Measurements from ENCODE around the gene SIGLEC12. TPM values are rescaled to one million over a fixed set of nuclear protein-coding genes. Genes with fewer than 3 reads are reported as not detected.

The SIGLEC12 gene
- total RNA-seq, 1 experiment from 2014 or later, result not detected

- Histone ChIP-seq H3K27me3 (ENCODE audit: control insufficient read depth, insufficient read depth, low read length) (peaks cover 5% of the 10 kb centered on the region; the same call in 1 of the 2 replicates), H3K4me3 (ENCODE audit: low read depth in 2 of 2, low read length in 2 of 2) (no peak overlapping the region), H3K36me3 (ENCODE audit: control insufficient read depth, insufficient read depth, low read length) (no peaks in the 10 kb centered on the region), H3K9me3 (ENCODE audit: control insufficient read depth, insufficient read depth, low read depth, low read length) (no peaks in the 10 kb centered on the region), H3K27ac (ENCODE audit: low read length) (no peak overlapping the region), H3K4me1 (ENCODE audit: control insufficient read depth, insufficient read depth, low read length) (no peaks in the 10 kb centered on the region)
- DNase-seq (ENCODE audit: low read depth, low spot score) (no peak), ATAC-seq (no peak)
- POLR2A ChIA-PET, result no interaction called here
- TF ChIP-seq, protein P1, sequence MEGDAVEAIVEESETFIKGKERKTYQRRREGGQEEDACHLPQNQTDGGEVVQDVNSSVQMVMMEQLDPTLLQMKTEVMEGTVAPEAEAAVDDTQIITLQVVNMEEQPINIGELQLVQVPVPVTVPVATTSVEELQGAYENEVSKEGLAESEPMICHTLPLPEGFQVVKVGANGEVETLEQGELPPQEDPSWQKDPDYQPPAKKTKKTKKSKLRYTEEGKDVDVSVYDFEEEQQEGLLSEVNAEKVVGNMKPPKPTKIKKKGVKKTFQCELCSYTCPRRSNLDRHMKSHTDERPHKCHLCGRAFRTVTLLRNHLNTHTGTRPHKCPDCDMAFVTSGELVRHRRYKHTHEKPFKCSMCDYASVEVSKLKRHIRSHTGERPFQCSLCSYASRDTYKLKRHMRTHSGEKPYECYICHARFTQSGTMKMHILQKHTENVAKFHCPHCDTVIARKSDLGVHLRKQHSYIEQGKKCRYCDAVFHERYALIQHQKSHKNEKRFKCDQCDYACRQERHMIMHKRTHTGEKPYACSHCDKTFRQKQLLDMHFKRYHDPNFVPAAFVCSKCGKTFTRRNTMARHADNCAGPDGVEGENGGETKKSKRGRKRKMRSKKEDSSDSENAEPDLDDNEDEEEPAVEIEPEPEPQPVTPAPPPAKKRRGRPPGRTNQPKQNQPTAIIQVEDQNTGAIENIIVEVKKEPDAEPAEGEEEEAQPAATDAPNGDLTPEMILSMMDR (IDR thresholded peaks at IDR 0.05), result no peak
- TF ChIP-seq REST (IDR thresholded peaks at IDR 0.05; ENCODE audit: insufficient read depth in 1 of 2, low read depth in 2 of 2, low read length in 1 of 2) (no peak), SIN3A (IDR thresholded peaks at IDR 0.05; ENCODE audit: borderline replicate concordance, insufficient read depth, low read depth, low read length) (no peak), TCF7L2 (IDR thresholded peaks at IDR 0.05; ENCODE audit: low read depth, low read length) (no peak), POLR2AphosphoS5 (IDR thresholded peaks at IDR 0.05; ENCODE audit: low read depth, low read length) (no peak)
- in situ Hi-C loops (cut with HindIII; ENCODE audit: low pct_unique_long_range_greater_than_20kb, low sequenced_read_pairs) (no loop called here), intact Hi-C loops (cut with micrococcal nuclease; ENCODE audit: unreplicated experiment) (no loop called here)
- CTCF ChIA-PET, result no interaction called here
- BruUV-seq (replicated peaks), result no TSS peak
These were observed 32.4 kb downstream of the SIGLEC12 start for GRCh38 chr19:51469162-51469561.

GRCh38 chr19:51468545-51468920 lies 33.1 kb downstream of the SIGLEC12 start:
- no TSS peak for BruUV-seq (replicated peaks)
- TF ChIP-seq POLR2AphosphoS5 (IDR thresholded peaks at IDR 0.05; ENCODE audit: low read depth, low read length) (no peak), SIN3A (IDR thresholded peaks at IDR 0.05; ENCODE audit: borderline replicate concordance, insufficient read depth, low read depth, low read length) (no peak), REST (IDR thresholded peaks at IDR 0.05; ENCODE audit: insufficient read depth in 1 of 2, low read depth in 2 of 2, low read length in 1 of 2) (no peak), TCF7L2 (IDR thresholded peaks at IDR 0.05; ENCODE audit: low read depth, low read length) (no peak)
- TF ChIP-seq, protein P1 (IDR thresholded peaks at IDR 0.05), result no peak
- H3K27me3 ChIP-seq (ENCODE audit: control insufficient read depth, insufficient read depth, low read length), result peaks cover 5% of the 10 kb centered on the region; the same call in 1 of the 2 replicates
- H3K4me1 ChIP-seq (ENCODE audit: control insufficient read depth, insufficient read depth, low read length), result no peaks in the 10 kb centered on the region
- ATAC-seq (no peak), DNase-seq (ENCODE audit: low read depth, low spot score) (no peak)
- H3K9me3 ChIP-seq (ENCODE audit: control insufficient read depth, insufficient read depth, low read depth, low read length), result no peaks in the 10 kb centered on the region
- in situ Hi-C loops (cut with HindIII; ENCODE audit: low pct_unique_long_range_greater_than_20kb, low sequenced_read_pairs) (no loop called here), intact Hi-C loops (cut with micrococcal nuclease; ENCODE audit: unreplicated experiment) (no loop called here)
- CTCF ChIA-PET, result no interaction called here
- POLR2A ChIA-PET, result no interaction called here
- no peak overlapping the region for H3K27ac ChIP-seq (ENCODE audit: low read length)
- no peaks in the 10 kb centered on the region for H3K36me3 ChIP-seq (ENCODE audit: control insufficient read depth, insufficient read depth, low read length)
- no peak overlapping the region for H3K4me3 ChIP-seq (ENCODE audit: low read depth in 2 of 2, low read length in 2 of 2)

Data from Panc1 (cell line).